Trophoblast cell (in vitro differentiated cells and primary cell): ENCODE measurements around the gene CRISPLD2.
"Not testable (repeated sequence)": the region's sequence is repeated elsewhere in the genome, so short reads cannot be mapped to it uniquely, and the experiment has no call there.

Experiments used
- DNase-seq, 2 donors: peaks; one replicate each; pipeline ENCODE4 v3.0.0-alpha.2; 2016
- H2AFZ ChIP-seq: 2 replicates; pipeline ENCODE4 v1.6.1; 2013; ENCODE audit warnings: low read length, moderate library complexity, mild to moderate bottlenecking; ENCODE audit not compliant: insufficient read depth, poor library complexity
- H2AK5ac ChIP-seq: 2 replicates; pipeline ENCODE4 v1.6.1; 2013; ENCODE audit warnings: mild to moderate bottlenecking, low read length
- H2BK120ac ChIP-seq: 2 replicates; pipeline ENCODE4 v1.6.1; 2013; ENCODE audit warnings: low read length, mild to moderate bottlenecking, moderate library complexity; ENCODE audit not compliant: insufficient read depth, poor library complexity
- H2BK12ac ChIP-seq: 2 replicates; pipeline ENCODE4 v1.6.1; 2013; ENCODE audit warnings: mild to moderate bottlenecking, low read length, moderate library complexity
- H2BK5ac ChIP-seq: 2 replicates; pipeline ENCODE4 v1.6.1; 2013; ENCODE audit warnings: low read length, low read depth, moderate library complexity, mild to moderate bottlenecking; ENCODE audit not compliant: poor library complexity
- H3K14ac ChIP-seq: 2 replicates; pipeline ENCODE4 v1.6.1; 2013; ENCODE audit warnings: mild to moderate bottlenecking, low read length
- H3K18ac ChIP-seq: 2 replicates; pipeline ENCODE4 v1.6.1; 2013; ENCODE audit warnings: mild to moderate bottlenecking, low read length
- H3K23ac ChIP-seq: 2 replicates; pipeline ENCODE4 v1.6.1; 2013; ENCODE audit warnings: low read length
- H3K27ac ChIP-seq: 2 replicates; pipeline ENCODE4 v1.5.1; 2013; ENCODE audit warnings: low read depth, mild to moderate bottlenecking, inconsistent platforms, low read length, moderate library complexity
- H3K27me3 ChIP-seq: 2 replicates; pipeline ENCODE4 v1.6.1; 2013; ENCODE audit warnings: inconsistent platforms, mild to moderate bottlenecking, low read length, moderate library complexity; ENCODE audit not compliant: insufficient read depth
- H3K36me3 ChIP-seq, 2 experiments: 1 replicate in 1 of 2; 2 replicates in 1 of 2; pipeline ENCODE4 v1.6.1; 2013; ENCODE audit warnings: low read length in 2 of 2, mild to moderate bottlenecking in 2 of 2, moderate library complexity in 1 of 2; ENCODE audit not compliant: insufficient read depth in 2 of 2, control insufficient read depth in 1 of 2
- H3K4ac ChIP-seq: 2 replicates; pipeline ENCODE4 v1.6.1; 2013; ENCODE audit warnings: low read depth, mild to moderate bottlenecking, low read length, moderate library complexity
- H3K4me1 ChIP-seq, 2 experiments: 1 replicate in 1 of 2; 2 replicates in 1 of 2; pipeline ENCODE4 v1.6.1; 2013; ENCODE audit warnings: low read length in 2 of 2, mild to moderate bottlenecking in 2 of 2, moderate library complexity in 1 of 2; ENCODE audit not compliant: insufficient read depth in 2 of 2, control insufficient read depth in 1 of 2
- H3K4me2 ChIP-seq: 2 replicates; pipeline ENCODE4 v1.6.1; 2013; ENCODE audit warnings: inconsistent platforms, mild to moderate bottlenecking, low read length, moderate library complexity
- H3K4me3 ChIP-seq: 2 replicates; pipeline ENCODE4 v1.5.1; 2013; ENCODE audit warnings: mild to moderate bottlenecking, low read depth, low read length, inconsistent platforms
- H3K79me1 ChIP-seq: one replicate; pipeline ENCODE4 v1.6.1; 2013; ENCODE audit warnings: low read length
- H3K79me2 ChIP-seq: 2 replicates; pipeline ENCODE4 v1.6.1; 2013; ENCODE audit warnings: low read length, mild to moderate bottlenecking; ENCODE audit not compliant: control insufficient read depth, insufficient read depth, poor library complexity
- H3K9ac ChIP-seq: 2 replicates; pipeline ENCODE4 v1.6.1; 2013; ENCODE audit warnings: mild to moderate bottlenecking, low read length
- H3K9me3 ChIP-seq: 2 replicates; pipeline ENCODE4 v1.6.1; 2013; ENCODE audit warnings: low read depth, mild to moderate bottlenecking, control low read depth, inconsistent platforms, low read length; ENCODE audit not compliant: insufficient read depth
- H4K12ac ChIP-seq: 2 replicates; pipeline ENCODE4 v1.6.1; 2013; ENCODE audit warnings: low read depth, mild to moderate bottlenecking, low read length, moderate library complexity
- H4K8ac ChIP-seq: 2 replicates; pipeline ENCODE4 v1.6.1; 2013; ENCODE audit warnings: low read depth, mild to moderate bottlenecking, low read length, moderate library complexity
- H4K91ac ChIP-seq: one replicate; pipeline ENCODE4 v1.6.1; 2013; ENCODE audit warnings: low read depth, mild to moderate bottlenecking, low read length, moderate library complexity
- WGBS: extraction: QIAGEN DNeasy Blood & Tissue Kit; methylation state at CpG from one replicate; pipeline ENCODE4 v1.1.7; 2013; ENCODE audit warnings: missing lambda C conversion rate; ENCODE audit not compliant: insufficient read length, insufficient coverage; ENCODE audit errors: extremely low coverage; 5-methylcytosine and 5-hydroxymethylcytosine counted together

CRISPLD2 gene

DNA sequence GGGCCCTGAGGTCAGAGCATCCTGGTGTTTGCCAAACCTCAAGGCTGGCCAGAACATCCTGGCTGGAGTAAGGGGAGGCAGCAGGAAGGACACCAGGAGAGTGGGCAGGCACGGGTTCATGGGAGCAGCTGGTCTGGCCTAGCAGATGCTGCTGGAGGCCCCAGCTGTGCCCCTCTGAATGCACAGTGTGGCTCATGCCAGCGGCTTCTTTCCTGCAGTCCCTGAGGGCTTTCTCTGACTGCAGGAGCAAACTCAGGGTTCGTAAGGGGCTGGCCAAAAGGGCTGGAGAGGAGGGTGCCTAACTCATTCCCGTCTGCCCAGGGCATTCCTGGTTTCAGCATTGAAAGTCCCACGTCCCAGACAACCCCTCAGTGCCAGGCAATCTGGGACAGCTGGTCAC, 112.9 kb downstream of the CRISPLD2 start:
- Histone ChIP-seq H2BK12ac (no peak overlapping the region), H3K9ac (no peak overlapping the region), H3K23ac (no peak overlapping the region), H4K12ac (no peak overlapping the region), H2AK5ac (no peak overlapping the region), H3K27ac (no peak overlapping the region), H4K8ac (no peak overlapping the region), H4K91ac (peak overlapping the region; percentile 45), H2BK5ac (no peak overlapping the region), H3K4me3 (no peak overlapping the region), H3K18ac (no peak overlapping the region), H3K36me3 (no peaks in the 10 kb centered on the region), H3K79me1 (peaks cover 2% of the 10 kb centered on the region), H2AFZ (no peak overlapping the region), H3K4ac (no peak overlapping the region), H3K27me3 (no peaks in the 10 kb centered on the region), H3K4me1 (peaks cover 3% of the 10 kb centered on the region in 2 experiments), H3K9me3 (peaks cover 1% of the 10 kb centered on the region), H3K79me2 (no peaks in the 10 kb centered on the region), H2BK120ac (no peak overlapping the region), H3K4me2 (no peak overlapping the region), H3K14ac (no peak overlapping the region)
- WGBS = no CpG with 5 or more reads among the region's 5 CpGs
- no peak for DNase-seq

DNA sequence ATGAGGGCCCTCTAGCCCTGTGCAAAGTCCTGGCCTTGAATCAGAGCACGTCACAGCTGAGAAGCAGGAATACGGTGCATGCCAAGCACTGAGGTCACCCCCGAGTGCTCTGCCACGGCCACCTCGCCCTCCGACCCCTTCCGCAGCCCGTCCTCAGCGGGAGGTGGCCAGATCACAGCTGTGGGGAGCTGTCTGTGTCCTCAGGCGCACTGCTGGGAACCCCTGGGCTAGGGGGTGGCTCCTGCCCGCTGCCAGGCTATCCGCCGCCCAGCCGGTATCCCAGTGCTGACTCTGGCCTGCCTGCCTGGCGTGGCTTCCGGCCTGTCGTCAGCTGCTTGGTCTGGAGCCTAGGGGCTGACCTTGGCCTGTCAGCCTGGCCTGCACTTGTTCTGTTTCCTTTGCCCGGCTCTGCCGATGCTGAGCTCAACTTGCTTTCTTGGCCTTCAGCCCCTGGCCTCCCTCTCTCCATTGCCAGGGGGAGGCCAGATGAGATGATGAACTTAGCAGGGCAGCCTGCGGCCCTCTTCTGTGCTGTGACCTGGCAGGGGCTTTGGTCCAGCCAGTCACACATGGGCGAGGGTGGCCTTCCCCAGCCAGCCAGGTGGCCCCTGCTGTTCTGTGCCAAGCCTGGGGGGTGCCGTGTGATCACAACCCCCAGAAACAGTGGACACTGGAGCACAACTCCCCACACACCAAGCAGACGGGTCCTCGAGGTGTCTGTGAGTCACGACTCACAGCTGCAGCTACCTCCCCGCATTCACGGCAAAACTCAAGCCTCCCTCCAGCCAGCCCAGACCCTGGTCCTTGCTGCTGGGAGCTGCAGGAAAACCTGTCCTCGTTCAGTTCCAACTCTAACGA, 114.2 kb downstream of the CRISPLD2 start:
- Histone ChIP-seq H3K4me3 (peak overlapping the region; percentile 60), H4K91ac (peak overlapping the region; percentile 69), H3K79me2 (no peaks in the 10 kb centered on the region), H2BK12ac (peak overlapping the region; percentile 79), H3K27ac (no peak overlapping the region), H4K8ac (peak overlapping the region; percentile 26), H3K9ac (peak overlapping the region; percentile 26), H2AK5ac (peak overlapping the region; percentile 91), H3K4me1 (peaks cover 0 to 3% of the 10 kb centered on the region in 2 experiments), H3K9me3 (peaks cover 1% of the 10 kb centered on the region), H2BK5ac (no peak overlapping the region), H4K12ac (no peak overlapping the region), H3K4me2 (no peak overlapping the region), H2AFZ (peak overlapping the region; percentile 58), H3K36me3 (no peaks in the 10 kb centered on the region), H3K23ac (no peak overlapping the region), H3K4ac (no peak overlapping the region), H3K27me3 (no peaks in the 10 kb centered on the region), H3K18ac (peak overlapping the region; percentile 68), H2BK120ac (peak overlapping the region; percentile 49), H3K14ac (peak overlapping the region; percentile 47), H3K79me1 (no peaks in the 10 kb centered on the region)
- DNase-seq = no peak
- WGBS = no CpG with 5 or more reads among the region's 29 CpGs

DNA sequence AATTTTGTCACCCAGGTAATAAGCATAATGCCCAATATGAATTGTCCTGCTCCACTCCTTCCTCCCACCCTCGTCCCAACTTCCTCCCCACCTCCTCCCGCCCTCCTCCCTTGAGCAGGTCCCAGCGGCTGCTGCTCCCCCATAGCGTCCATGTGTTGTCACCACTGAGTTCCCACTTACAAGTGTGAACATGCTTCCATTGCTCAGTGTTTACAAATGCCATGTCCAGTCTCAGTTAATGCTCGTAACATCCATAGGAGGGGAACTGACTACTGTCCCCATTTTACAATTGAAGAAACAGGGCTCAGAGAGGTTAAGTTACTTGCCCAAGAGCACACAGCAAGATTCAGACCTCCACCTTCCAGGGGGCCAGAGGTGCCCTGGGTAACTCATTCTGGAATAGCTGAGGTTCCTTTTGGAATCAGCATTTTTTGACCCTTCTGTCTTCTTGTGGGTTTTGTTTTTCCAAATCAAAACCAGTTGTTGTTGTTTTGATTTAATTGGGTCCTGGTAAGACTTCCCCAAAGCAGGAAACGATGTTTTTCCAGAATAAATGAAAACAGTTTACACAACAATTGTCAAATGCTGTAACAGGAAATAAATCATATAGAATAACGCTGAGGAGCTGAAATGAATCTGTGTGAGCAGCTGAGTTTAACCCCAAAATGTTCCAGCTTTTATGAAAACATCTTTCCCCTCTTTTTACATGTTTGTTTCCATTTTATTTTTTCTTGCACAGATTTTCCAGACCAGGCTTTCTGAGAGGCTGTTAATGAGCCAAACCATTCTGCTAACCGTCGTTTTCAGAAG, 117.6 kb downstream of the CRISPLD2 start:
- Histone ChIP-seq H3K27ac (no peak overlapping the region), H3K79me2 (no peaks in the 10 kb centered on the region)

DNA sequence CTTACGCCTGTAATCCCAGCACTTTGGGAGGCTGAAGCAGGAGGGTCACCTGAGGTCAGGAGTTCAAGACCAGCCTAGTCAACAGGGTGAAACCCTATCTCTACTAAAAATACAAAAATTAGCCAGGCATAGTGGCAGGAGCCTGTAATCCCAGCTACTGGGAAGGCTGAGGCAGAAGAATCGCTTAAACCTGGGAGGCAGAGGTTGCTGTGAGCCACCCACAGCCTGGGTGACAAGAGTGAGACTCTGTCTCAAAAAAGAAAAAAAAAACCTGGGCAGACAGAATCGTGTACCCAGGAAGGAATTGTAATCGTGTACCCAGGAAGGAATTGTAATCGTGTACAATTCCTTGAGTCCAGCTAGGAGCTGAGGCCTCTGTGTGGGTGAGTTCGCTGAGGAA, 118.8 kb downstream of the CRISPLD2 start:
- not testable (repeated sequence) for H2AFZ ChIP-seq, H3K79me2 ChIP-seq, H3K4ac ChIP-seq, H4K8ac ChIP-seq, H3K4me2 ChIP-seq, H2AK5ac ChIP-seq, H4K12ac ChIP-seq, H3K27ac ChIP-seq, H2BK5ac ChIP-seq, H3K36me3 ChIP-seq, H3K4me3 ChIP-seq, H3K27me3 ChIP-seq, H2BK120ac ChIP-seq, H2BK12ac ChIP-seq, H3K18ac ChIP-seq, H3K9me3 ChIP-seq, H3K9ac ChIP-seq, H3K14ac ChIP-seq, DNase-seq, H3K23ac ChIP-seq
- peaks cover 22% of the 10 kb centered on the region for H3K79me1 ChIP-seq
- peaks cover 9 to 19% of the 10 kb centered on the region in 2 experiments for H3K4me1 ChIP-seq
- WGBS = no CpG with 5 or more reads among the region's 6 CpGs
- peak overlapping the region; percentile 48 for H4K91ac ChIP-seq

More for the DNA sequence above, 117.6 kb downstream of the CRISPLD2 start:
- H2BK5ac ChIP-seq = no peak overlapping the region
- H3K9ac ChIP-seq = no peak overlapping the region
- H3K4me3 ChIP-seq = no peak overlapping the region
- no peaks in the 10 kb centered on the region for H3K27me3 ChIP-seq
- H4K8ac ChIP-seq = no peak overlapping the region
- no peak overlapping the region for H3K4ac ChIP-seq
- H3K4me2 ChIP-seq = no peak overlapping the region
- WGBS = no CpG with 5 or more reads among the region's 9 CpGs
- no peak overlapping the region for H2BK12ac ChIP-seq
- H2AK5ac ChIP-seq = no peak overlapping the region
- peaks cover 17% of the 10 kb centered on the region for H3K79me1 ChIP-seq
- H3K4me1 ChIP-seq = peaks cover 6 to 19% of the 10 kb centered on the region in 2 experiments
- no peak overlapping the region for H2BK120ac ChIP-seq
- H2AFZ ChIP-seq = no peak overlapping the region
- H3K23ac ChIP-seq = no peak overlapping the region
- no peak overlapping the region for H3K18ac ChIP-seq
- H3K14ac ChIP-seq = no peak overlapping the region
- DNase-seq = no peak
- H3K36me3 ChIP-seq = no peaks in the 10 kb centered on the region
- no peak overlapping the region for H4K12ac ChIP-seq
- H4K91ac ChIP-seq = peak overlapping the region; percentile 31
- H3K9me3 ChIP-seq = peaks cover 1% of the 10 kb centered on the region
